ENCODE measurements around the gene FAM120A.

FAM120A gene

GRCh38 chr9:93452710-93453046 lies 1.2 kb downstream of the FAM120A start:
- Histone ChIP-seq H3K4me1 (ENCODE audit: control insufficient read depth, insufficient read depth, low read length) (peaks cover 29% of the 10 kb centered on the region), H3K4me3 (ENCODE audit: low read length) (peak overlapping the region; percentile 99)

GRCh38 chr9:93453047-93453914 lies 1.8 kb downstream of the FAM120A start, which contains the start of gene FAM120AOS:
FAM120AOS (minus strand) TSS chr9:93453581; CDS start chr9:93452709, 872 bp downstream.
- peak within 1 kb of the TSS; percentile 99 for H3K4me3 ChIP-seq (ENCODE audit: low read length)
- H3K4me2 ChIP-seq (ENCODE audit: low read length), result peak within 1 kb of the TSS; percentile 91
- H3K9ac ChIP-seq (ENCODE audit: low read depth, low read length), result peak within 1 kb of the TSS; percentile 94
- no peaks in the 10 kb centered on the region for H3K27me3 ChIP-seq (ENCODE audit: control insufficient read depth, insufficient read depth, low read length)
- peaks cover 15% of the 10 kb centered on the region for H3K36me3 ChIP-seq (ENCODE audit: insufficient read depth, low read length)
- peaks cover 29% of the 10 kb centered on the region for H3K4me1 ChIP-seq (ENCODE audit: control insufficient read depth, insufficient read depth, low read length)
- no peaks in the 10 kb centered on the region for H3K9me3 ChIP-seq (replicated peaks; ENCODE audit: low read length)

More at GRCh38 chr9:93452710-93453046, 1.2 kb downstream of the FAM120A start:
- peaks cover 21% of the 10 kb centered on the region for H3K36me3 ChIP-seq (ENCODE audit: insufficient read depth, low read length)
- no peaks in the 10 kb centered on the region for H3K9me3 ChIP-seq (replicated peaks; ENCODE audit: low read length)
- peak overlapping the region; percentile 91 for H3K4me2 ChIP-seq (ENCODE audit: low read length)
- no peaks in the 10 kb centered on the region for H3K27me3 ChIP-seq (ENCODE audit: control insufficient read depth, insufficient read depth, low read length)
- H3K9ac ChIP-seq (ENCODE audit: low read depth, low read length), result peak overlapping the region; percentile 94

- Histone ChIP-seq H3K36me3 (ENCODE audit: insufficient read depth, low read length) (peaks cover 9% of the 10 kb centered on the region), H3K9ac (ENCODE audit: low read depth, low read length) (no peak overlapping the region), H3K27me3 (ENCODE audit: control insufficient read depth, insufficient read depth, low read length) (no peaks in the 10 kb centered on the region), H3K4me2 (ENCODE audit: low read length) (no peak overlapping the region), H3K9me3 (replicated peaks; ENCODE audit: low read length) (no peaks in the 10 kb centered on the region), H3K4me1 (ENCODE audit: control insufficient read depth, insufficient read depth, low read length) (peaks cover 39% of the 10 kb centered on the region), H3K4me3 (ENCODE audit: low read length) (no peak overlapping the region)
Measured at GRCh38 chr9:93456022-93456421, 4.5 kb downstream of the FAM120A start.

GRCh38 chr9:93456504-93456903 lies 5.0 kb downstream of the FAM120A start:
- Histone ChIP-seq H3K4me1 (ENCODE audit: control insufficient read depth, insufficient read depth, low read length) (peaks cover 39% of the 10 kb centered on the region), H3K9ac (ENCODE audit: low read depth, low read length) (no peak overlapping the region), H3K27me3 (ENCODE audit: control insufficient read depth, insufficient read depth, low read length) (no peaks in the 10 kb centered on the region), H3K4me2 (ENCODE audit: low read length) (no peak overlapping the region), H3K36me3 (ENCODE audit: insufficient read depth, low read length) (peaks cover 9% of the 10 kb centered on the region), H3K9me3 (replicated peaks; ENCODE audit: low read length) (no peaks in the 10 kb centered on the region), H3K4me3 (ENCODE audit: low read length) (no peak overlapping the region)

- Histone ChIP-seq H3K36me3 (ENCODE audit: insufficient read depth, low read length) (peaks cover 9% of the 10 kb centered on the region), H3K4me3 (ENCODE audit: low read length) (no peak overlapping the region), H3K4me1 (ENCODE audit: control insufficient read depth, insufficient read depth, low read length) (peaks cover 39% of the 10 kb centered on the region), H3K9ac (ENCODE audit: low read depth, low read length) (no peak overlapping the region), H3K9me3 (replicated peaks; ENCODE audit: low read length) (no peaks in the 10 kb centered on the region), H3K27me3 (ENCODE audit: control insufficient read depth, insufficient read depth, low read length) (no peaks in the 10 kb centered on the region), H3K4me2 (ENCODE audit: low read length) (no peak overlapping the region)
Measured at GRCh38 chr9:93457006-93457405, 5.5 kb downstream of the FAM120A start.

GRCh38 chr9:93458712-93459111 lies 7.2 kb downstream of the FAM120A start:
- peaks cover 39% of the 10 kb centered on the region for H3K4me1 ChIP-seq (ENCODE audit: control insufficient read depth, insufficient read depth, low read length)
- H3K9ac ChIP-seq (ENCODE audit: low read depth, low read length), result no peak overlapping the region
- H3K27me3 ChIP-seq (ENCODE audit: control insufficient read depth, insufficient read depth, low read length), result no peaks in the 10 kb centered on the region
- H3K9me3 ChIP-seq (replicated peaks; ENCODE audit: low read length), result no peaks in the 10 kb centered on the region
- no peaks in the 10 kb centered on the region for H3K36me3 ChIP-seq (ENCODE audit: insufficient read depth, low read length)
- H3K4me3 ChIP-seq (ENCODE audit: low read length), result no peak overlapping the region
- no peak overlapping the region for H3K4me2 ChIP-seq (ENCODE audit: low read length)

- Histone ChIP-seq H3K36me3 (ENCODE audit: insufficient read depth, low read length) (no peaks in the 10 kb centered on the region), H3K4me3 (ENCODE audit: low read length) (no peak overlapping the region), H3K9me3 (replicated peaks; ENCODE audit: low read length) (no peaks in the 10 kb centered on the region), H3K4me1 (ENCODE audit: control insufficient read depth, insufficient read depth, low read length) (peaks cover 32% of the 10 kb centered on the region), H3K4me2 (ENCODE audit: low read length) (no peak overlapping the region), H3K9ac (ENCODE audit: low read depth, low read length) (no peak overlapping the region), H3K27me3 (ENCODE audit: control insufficient read depth, insufficient read depth, low read length) (no peaks in the 10 kb centered on the region)
Measured at GRCh38 chr9:93459432-93459847, 8.0 kb downstream of the FAM120A start.

- no peak overlapping the region for H3K4me2 ChIP-seq (ENCODE audit: low read length)
- no peaks in the 10 kb centered on the region for H3K36me3 ChIP-seq (ENCODE audit: insufficient read depth, low read length)
- no peak overlapping the region for H3K4me3 ChIP-seq (ENCODE audit: low read length)
- no peaks in the 10 kb centered on the region for H3K27me3 ChIP-seq (ENCODE audit: control insufficient read depth, insufficient read depth, low read length)
- H3K9ac ChIP-seq (ENCODE audit: low read depth, low read length), result no peak overlapping the region
- peaks cover 25% of the 10 kb centered on the region for H3K4me1 ChIP-seq (ENCODE audit: control insufficient read depth, insufficient read depth, low read length)
- no peaks in the 10 kb centered on the region for H3K9me3 ChIP-seq (replicated peaks; ENCODE audit: low read length)
Measured at GRCh38 chr9:93460689-93461413, 9.4 kb downstream of the FAM120A start.

- no peak overlapping the region for H3K4me2 ChIP-seq (ENCODE audit: low read length)
- H3K27me3 ChIP-seq (ENCODE audit: control insufficient read depth, insufficient read depth, low read length), result no peaks in the 10 kb centered on the region
- peaks cover 21% of the 10 kb centered on the region for H3K4me1 ChIP-seq (ENCODE audit: control insufficient read depth, insufficient read depth, low read length)
- H3K4me3 ChIP-seq (ENCODE audit: low read length), result no peak overlapping the region
- no peaks in the 10 kb centered on the region for H3K36me3 ChIP-seq (ENCODE audit: insufficient read depth, low read length)
- no peaks in the 10 kb centered on the region for H3K9me3 ChIP-seq (replicated peaks; ENCODE audit: low read length)
- H3K9ac ChIP-seq (ENCODE audit: low read depth, low read length), result no peak overlapping the region
Measured at GRCh38 chr9:93461414-93461743, 9.9 kb downstream of the FAM120A start.

- H3K4me2 ChIP-seq (ENCODE audit: low read length), result no peak overlapping the region
- peaks cover 23% of the 10 kb centered on the region for H3K4me1 ChIP-seq (ENCODE audit: control insufficient read depth, insufficient read depth, low read length)
- H3K9me3 ChIP-seq (replicated peaks; ENCODE audit: low read length), result no peaks in the 10 kb centered on the region
- H3K9ac ChIP-seq (ENCODE audit: low read depth, low read length), result no peak overlapping the region
- H3K4me3 ChIP-seq (ENCODE audit: low read length), result no peak overlapping the region
- no peaks in the 10 kb centered on the region for H3K36me3 ChIP-seq (ENCODE audit: insufficient read depth, low read length)
- H3K27me3 ChIP-seq (ENCODE audit: control insufficient read depth, insufficient read depth, low read length), result no peaks in the 10 kb centered on the region
Measured at GRCh38 chr9:93461821-93462220, 10.3 kb downstream of the FAM120A start.

GRCh38 chr9:93463638-93464248 lies 12.3 kb downstream of the FAM120A start:
- Histone ChIP-seq H3K9me3 (replicated peaks; ENCODE audit: low read length) (no peaks in the 10 kb centered on the region), H3K36me3 (ENCODE audit: insufficient read depth, low read length) (no peaks in the 10 kb centered on the region), H3K4me2 (ENCODE audit: low read length) (no peak overlapping the region), H3K27me3 (ENCODE audit: control insufficient read depth, insufficient read depth, low read length) (no peaks in the 10 kb centered on the region), H3K4me1 (ENCODE audit: control insufficient read depth, insufficient read depth, low read length) (peaks cover 30% of the 10 kb centered on the region), H3K4me3 (ENCODE audit: low read length) (no peak overlapping the region), H3K9ac (ENCODE audit: low read depth, low read length) (no peak overlapping the region)

All from skeletal muscle satellite cell (primary cell).